Right atrium auricular region (tissue), 2 donors: ENCODE data around the gene SLC26A4. TPM values are rescaled to one million over a fixed set of nuclear protein-coding genes. Genes with fewer than 3 reads are reported as not detected.

Source experiments
- DNase-seq: peaks from one replicate; pipeline ENCODE4 v3.0.0-alpha.2; 2019; ENCODE audit warnings: low spot score
- H3K27ac ChIP-seq, 2 donors: fragments of 200-600 bp; sonication (generic); 1 replicate in 1 of 2; 2 replicates in 1 of 2; pipeline ENCODE4 v1.5.1; 2016 to 2019
- H3K27me3 ChIP-seq, 2 donors: fragments of 200-600 bp; sonication (generic); one replicate each; pipeline versions ENCODE4 v1.5.1 to v1.6.0; 2017 to 2019
- H3K36me3 ChIP-seq: fragments of 200-600 bp; sonication (generic); one replicate; pipeline ENCODE4 v1.5.1; 2016
- H3K4me1 ChIP-seq, 2 donors: fragments of 200-600 bp; sonication (generic); one replicate each; pipeline versions ENCODE4 v1.5.1 to v1.6.0; 2017 to 2019
- H3K4me3 ChIP-seq, 2 donors: fragments of 200-600 bp; sonication (generic); 1 replicate in 1 of 2; 2 replicates in 1 of 2; pipeline ENCODE4 v1.5.1; 2017 to 2019; ENCODE audit warnings: mild to moderate bottlenecking in 1 of 2, moderate library complexity in 1 of 2
- H3K9me3 ChIP-seq, 2 donors: fragments of 200-600 bp; sonication (generic); one replicate each; pipeline ENCODE4 v1.5.1; 2019
- CTCF ChIP-seq, 2 donors: fragments of 200-600 bp; sonication (generic); IDR thresholded peaks; one replicate each; pipeline ENCODE4 v1.5.1; 2019; ENCODE audit warnings: antibody characterized with exemption in 2 of 2
- total RNA-seq, 2 donors: library from RNA; depleted of rRNA; stranded (reverse); fragments of >200 nt; gene quantifications; one replicate each; pipeline ENCODE4 v1.1.0, GENCODE V29; 2016

SLC26A4 gene
- total RNA-seq = under 1 TPM; 0.30 to 0.51 TPM

GRCh38 chr7:107660381-107661080 lies at the start of gene SLC26A4:
Gene SLC26A4 (plus strand): TSS chr7:107660828. CDS start chr7:107661642, 814 bp downstream.
- Histone ChIP-seq H3K4me1 (peaks cover 0 to 19% of the 10 kb centered on the region in 2 donors), H3K9me3 (no peaks in the 10 kb centered on the region), H3K27ac (no peak within 1 kb of the TSS), H3K27me3 (peaks cover 3 to 8% of the 10 kb centered on the region in 2 donors), H3K4me3 (peak within 1 kb of the TSS; percentile 24 to 54), H3K36me3 (no peaks in the 10 kb centered on the region)
- TF ChIP-seq CTCF (IDR thresholded peaks at IDR 0.05) = no peak
- no peak for DNase-seq

DNA sequence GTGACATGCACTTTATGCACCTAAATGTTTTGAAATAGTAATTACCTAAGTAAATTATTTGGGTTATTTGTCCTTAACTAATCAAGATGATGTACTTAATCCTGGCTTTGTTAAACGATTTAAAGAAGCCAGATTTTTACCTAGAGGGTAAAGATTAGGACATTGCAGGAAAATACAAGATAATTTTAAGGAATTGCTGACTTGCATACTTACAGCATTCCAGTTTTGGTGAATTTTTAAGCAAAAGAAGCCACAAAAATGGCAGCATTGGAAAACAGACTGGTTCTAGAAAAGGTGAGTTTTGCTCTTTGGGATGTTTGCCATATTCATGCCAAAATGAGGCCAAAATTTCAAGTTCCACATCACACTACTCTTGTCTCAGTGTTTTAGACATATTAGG lies 47.2 kb upstream of the SLC26A4 start:
- no peak for TF ChIP-seq CTCF (IDR thresholded peaks at IDR 0.05)
- H3K36me3 ChIP-seq = peaks cover 40% of the 10 kb centered on the region
- H3K27me3 ChIP-seq = no peaks in the 10 kb centered on the region
- no peak for DNase-seq
- H3K4me3 ChIP-seq = no peak overlapping the region
- no peaks in the 10 kb centered on the region for H3K9me3 ChIP-seq
- no peak overlapping the region for H3K27ac ChIP-seq
- H3K4me1 ChIP-seq = peaks cover 0 to 31% of the 10 kb centered on the region in 2 donors

GRCh38 chr7:107613948-107614347 lies 46.7 kb upstream of the SLC26A4 start:
- Histone ChIP-seq H3K4me3 (no peak overlapping the region), H3K9me3 (no peaks in the 10 kb centered on the region), H3K4me1 (peaks cover 0 to 28% of the 10 kb centered on the region in 2 donors), H3K27me3 (no peaks in the 10 kb centered on the region), H3K36me3 (peaks cover 45% of the 10 kb centered on the region), H3K27ac (no peak overlapping the region)
- no peak for DNase-seq
- no peak for TF ChIP-seq CTCF (IDR thresholded peaks at IDR 0.05)

- no peak overlapping the region for H3K4me3 ChIP-seq
- no peak overlapping the region for H3K27ac ChIP-seq
- no peak for TF ChIP-seq CTCF (IDR thresholded peaks at IDR 0.05)
- peaks cover 48% of the 10 kb centered on the region for H3K36me3 ChIP-seq
- H3K27me3 ChIP-seq = no peaks in the 10 kb centered on the region
- no peaks in the 10 kb centered on the region for H3K9me3 ChIP-seq
- peaks cover 0 to 23% of the 10 kb centered on the region in 2 donors for H3K4me1 ChIP-seq
- DNase-seq = no peak
These were observed 46.2 kb upstream of the SLC26A4 start for GRCh38 chr7:107614425-107614824.

- Histone ChIP-seq H3K27me3 (no peaks in the 10 kb centered on the region), H3K27ac (no peak overlapping the region), H3K36me3 (peaks cover 50% of the 10 kb centered on the region), H3K4me1 (peaks cover 0 to 8% of the 10 kb centered on the region in 2 donors), H3K9me3 (no peaks in the 10 kb centered on the region), H3K4me3 (no peak overlapping the region)
- no peak for TF ChIP-seq CTCF (IDR thresholded peaks at IDR 0.05)
- DNase-seq = no peak
These were observed 44.5 kb upstream of the SLC26A4 start for GRCh38 chr7:107615910-107616680.
